ENCODE measurements around the gene GNPTAB. TPM values are rescaled to one million over a fixed set of nuclear protein-coding genes. Genes with fewer than 3 reads are reported as not detected.

Gene GNPTAB
- total RNA-seq, 5 donors from 2014 or later (not counting 1 experiment from before 2014, with no cell fraction given) = 44.9 to 66.8 (median 57.0) TPM

DNA sequence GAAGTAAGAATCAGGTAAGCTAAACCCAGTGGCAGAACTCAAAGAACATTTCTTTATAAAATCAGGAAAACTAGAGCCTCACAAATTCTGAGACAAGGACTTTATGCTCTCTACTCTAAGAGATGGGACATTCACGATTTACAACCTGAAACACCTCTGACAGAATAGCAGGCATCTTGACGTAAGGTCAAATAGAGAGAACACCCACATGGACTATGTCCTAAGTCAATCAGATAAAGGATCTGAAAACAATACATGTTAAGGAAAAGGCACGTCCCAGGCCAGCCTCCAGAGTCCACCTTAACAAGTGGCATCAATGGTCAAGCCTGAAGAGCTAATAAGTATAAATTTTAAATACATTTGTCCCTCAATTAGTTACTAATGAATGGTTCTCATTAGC lies 51.6 kb downstream of the GNPTAB start:
- WGBS (ENCODE audit: insufficient coverage) = 100% methylated on average over 1 of the region's 3 CpGs
- H3K27ac Mint-ChIP-seq = peak overlapping the region in 1 of 2 donors; percentile 34

DNA sequence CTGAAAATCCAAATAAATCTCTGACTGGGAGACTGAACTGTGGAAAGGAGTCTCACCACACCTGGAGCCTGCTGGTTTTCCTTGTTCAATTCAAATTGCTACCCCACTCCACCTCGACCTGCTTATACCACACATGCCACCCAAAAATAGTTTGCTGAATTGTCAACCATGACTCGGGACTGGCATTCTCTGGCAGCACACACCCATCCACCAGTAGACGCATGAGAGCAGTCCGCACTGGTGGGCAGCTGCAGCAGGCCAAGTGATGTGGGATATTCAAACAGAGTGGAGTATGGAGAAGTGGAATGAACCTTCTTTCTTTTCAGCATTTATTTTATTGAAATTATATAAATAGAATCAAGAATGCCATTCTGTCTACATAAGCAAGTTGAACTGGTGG lies 52.8 kb downstream of the GNPTAB start:
- CTCF ChIA-PET = interaction anchor here (0.6 to 3.2 kb wide), 7 partner anchors 16 to 275 kb away, joined by 3 to 16 read pairs (median 4); no protein-coding TSS in a partner anchor
- Histone ChIP-seq H3K36me3 (ENCODE audit: control insufficient read depth in 2 of 2, extremely low read depth in 1 of 2, insufficient read depth in 1 of 2, low read length in 1 of 2) (peaks cover 8 to 38% of the 10 kb centered on the region in 2 donors), H3K4me1 (ENCODE audit: control insufficient read depth in 1 of 2, extremely low read depth in 1 of 2, insufficient read depth in 2 of 2, low read length in 2 of 2) (no peaks in the 10 kb centered on the region), H3K4me3 (ENCODE audit: control insufficient read depth in 1 of 2, extremely low read depth in 1 of 2, low read length in 1 of 2) (no peak overlapping the region), H3K27ac (ENCODE audit: low read length) (no peak overlapping the region), H3K9me3 (no peaks in the 10 kb centered on the region), H3K27me3 (replicated peaks in 1 of 2; ENCODE audit: control insufficient read depth in 2 of 2, extremely low read depth in 1 of 2, insufficient read depth in 2 of 2, low read length in 1 of 2) (no peaks in the 10 kb centered on the region)
- no peaks in the 10 kb centered on the region for H3K9me3 Mint-ChIP-seq
- POLR2A ChIA-PET = no interaction called here
- no peak for ATAC-seq (replicated peaks in 1 of 4)
- no peaks in the 10 kb centered on the region for H3K27me3 Mint-ChIP-seq
- DNase-seq = no peak
- H3K4me3 Mint-ChIP-seq = no peak overlapping the region
- peaks cover 2 to 13% (median 13%) of the 10 kb centered on the region in 3 donors for H3K4me1 Mint-ChIP-seq
- peaks cover 19% of the 10 kb centered on the region for H3K36me3 Mint-ChIP-seq
- no CpG with 5 or more reads among the region's 4 CpGs for WGBS (ENCODE audit: insufficient coverage)
- H3K27ac Mint-ChIP-seq = peak overlapping the region in 1 of 2 donors; percentile 18

More for the DNA sequence above, 51.6 kb downstream of the GNPTAB start:
- peaks cover 18% of the 10 kb centered on the region for H3K36me3 Mint-ChIP-seq
- Histone ChIP-seq H3K27ac (ENCODE audit: low read length) (no peak overlapping the region), H3K36me3 (ENCODE audit: control insufficient read depth in 2 of 2, extremely low read depth in 1 of 2, insufficient read depth in 1 of 2, low read length in 1 of 2) (peaks cover 8 to 40% of the 10 kb centered on the region in 2 donors), H3K4me3 (ENCODE audit: control insufficient read depth in 1 of 2, extremely low read depth in 1 of 2, low read length in 1 of 2) (no peak overlapping the region), H3K27me3 (replicated peaks in 1 of 2; ENCODE audit: control insufficient read depth in 2 of 2, extremely low read depth in 1 of 2, insufficient read depth in 2 of 2, low read length in 1 of 2) (no peaks in the 10 kb centered on the region), H3K4me1 (ENCODE audit: control insufficient read depth in 1 of 2, extremely low read depth in 1 of 2, insufficient read depth in 2 of 2, low read length in 2 of 2) (no peaks in the 10 kb centered on the region), H3K9me3 (no peaks in the 10 kb centered on the region)
- no peak overlapping the region for H3K4me3 Mint-ChIP-seq
- ChIA-PET CTCF (interaction anchor here (0.6 to 3.2 kb wide), 6 partner anchors 11 to 122 kb away, joined by 3 to 19 read pairs (median 6); partner anchors contain the start of gene GNPTAB (in 1 of the 2)), POLR2A (no interaction called here)
- H3K9me3 Mint-ChIP-seq = no peaks in the 10 kb centered on the region
- ATAC-seq (replicated peaks in 1 of 4) = no peak
- H3K4me1 Mint-ChIP-seq = peaks cover 2 to 8% (median 6%) of the 10 kb centered on the region in 3 donors
- DNase-seq = no peak
- no peaks in the 10 kb centered on the region for H3K27me3 Mint-ChIP-seq

DNA sequence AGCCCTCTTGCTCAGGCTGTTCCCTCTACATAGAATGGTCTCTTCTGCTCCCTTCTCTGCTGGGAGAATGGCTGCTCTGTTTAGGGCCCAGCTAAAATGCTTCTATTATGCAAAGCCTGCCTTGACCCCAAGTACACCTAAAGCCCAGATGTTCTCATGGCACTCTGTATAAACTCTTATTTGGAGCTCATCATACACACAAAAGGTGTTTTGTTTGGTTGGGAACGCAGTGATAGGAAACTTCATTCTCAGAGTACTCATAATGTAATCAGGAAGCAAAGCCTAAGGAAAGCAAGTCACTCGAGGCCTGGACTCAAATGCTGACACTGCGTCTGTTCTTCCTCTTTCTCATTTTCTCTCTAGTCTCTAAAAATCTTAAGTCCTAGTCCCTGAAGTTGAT lies 53.3 kb downstream of the GNPTAB start:
- CTCF ChIA-PET = interaction anchor here (0.6 to 3.2 kb wide), 6 partner anchors 16 to 144 kb away, joined by 3 to 16 read pairs (median 4); no protein-coding TSS in a partner anchor
- ATAC-seq (replicated peaks in 1 of 4) = no peak
- H3K27me3 Mint-ChIP-seq = no peaks in the 10 kb centered on the region

DNA sequence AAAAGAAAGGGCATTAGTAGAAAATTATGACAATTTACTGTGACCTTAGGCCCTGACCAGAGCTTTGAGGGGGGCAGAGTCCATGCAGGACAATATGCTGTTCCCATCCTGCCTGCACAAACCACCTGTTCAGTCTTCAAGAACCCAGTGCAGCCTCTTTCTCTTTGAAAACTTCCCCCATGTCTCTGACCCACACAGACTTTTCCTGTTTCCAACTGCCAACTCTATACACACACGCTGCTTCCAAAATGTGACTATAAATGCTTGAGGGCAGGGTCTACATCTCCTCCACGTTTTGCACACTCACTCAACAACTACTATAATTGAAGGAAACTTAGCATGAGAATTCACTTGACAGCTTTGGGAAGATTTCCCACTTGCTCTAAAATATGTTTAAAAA lies 54.9 kb downstream of the GNPTAB start:
- Mint-ChIP-seq H3K4me3 (no peak overlapping the region), H3K4me1 (peaks cover 0 to 9% (median 8%) of the 10 kb centered on the region in 3 donors), H3K27me3 (no peaks in the 10 kb centered on the region), H3K9me3 (no peaks in the 10 kb centered on the region), H3K36me3 (peaks cover 15% of the 10 kb centered on the region), H3K27ac (peak overlapping the region in 1 of 2 donors; percentile 41)
- H3K27me3 ChIP-seq (replicated peaks in 1 of 2; ENCODE audit: control insufficient read depth in 2 of 2, extremely low read depth in 1 of 2, insufficient read depth in 2 of 2, low read length in 1 of 2) = no peaks in the 10 kb centered on the region
- peaks cover 5 to 35% of the 10 kb centered on the region in 2 donors for H3K36me3 ChIP-seq (ENCODE audit: control insufficient read depth in 2 of 2, extremely low read depth in 1 of 2, insufficient read depth in 1 of 2, low read length in 1 of 2)
- ChIA-PET CTCF (interaction anchor here (1.2 to 3.2 kb wide), 3 partner anchors 49 to 63 kb away, joined by 3 to 16 read pairs (median 3); no protein-coding TSS in a partner anchor), POLR2A (interaction anchor here in 1 of 2 donors (0.6 kb wide), 1 partner anchor 99 kb away, joined by 3 read pairs; no protein-coding TSS in a partner anchor)
- WGBS (ENCODE audit: insufficient coverage) = 86% methylated on average over 1 of the region's 2 CpGs
- ATAC-seq (replicated peaks in 1 of 4) (no peak), DNase-seq (no peak)
- H3K9me3 ChIP-seq = no peaks in the 10 kb centered on the region
- H3K4me3 ChIP-seq (ENCODE audit: control insufficient read depth in 1 of 2, extremely low read depth in 1 of 2, low read length in 1 of 2) = no peak overlapping the region
- H3K27ac ChIP-seq (ENCODE audit: low read length) = no peak overlapping the region
- no peaks in the 10 kb centered on the region for H3K4me1 ChIP-seq (ENCODE audit: control insufficient read depth in 1 of 2, extremely low read depth in 1 of 2, insufficient read depth in 2 of 2, low read length in 2 of 2)

More for the DNA sequence above, 53.3 kb downstream of the GNPTAB start:
- H3K4me3 ChIP-seq (ENCODE audit: control insufficient read depth in 1 of 2, extremely low read depth in 1 of 2, low read length in 1 of 2) = no peak overlapping the region
- DNase-seq = no peak
- POLR2A ChIA-PET = no interaction called here
- H3K36me3 Mint-ChIP-seq = peaks cover 16% of the 10 kb centered on the region
- peaks cover 2 to 13% (median 10%) of the 10 kb centered on the region in 3 donors for H3K4me1 Mint-ChIP-seq
- peak overlapping the region in 1 of 2 donors; percentile 35 for H3K27ac Mint-ChIP-seq
- H3K9me3 Mint-ChIP-seq = no peaks in the 10 kb centered on the region
- H3K27me3 ChIP-seq (replicated peaks in 1 of 2; ENCODE audit: control insufficient read depth in 2 of 2, extremely low read depth in 1 of 2, insufficient read depth in 2 of 2, low read length in 1 of 2) = no peaks in the 10 kb centered on the region
- no peak overlapping the region for H3K27ac ChIP-seq (ENCODE audit: low read length)
- H3K4me1 ChIP-seq (ENCODE audit: control insufficient read depth in 1 of 2, extremely low read depth in 1 of 2, insufficient read depth in 2 of 2, low read length in 2 of 2) = no peaks in the 10 kb centered on the region
- WGBS (ENCODE audit: insufficient coverage) = no CpG with 5 or more reads among the region's 3 CpGs
- H3K36me3 ChIP-seq (ENCODE audit: control insufficient read depth in 2 of 2, extremely low read depth in 1 of 2, insufficient read depth in 1 of 2, low read length in 1 of 2) = peaks cover 8 to 35% of the 10 kb centered on the region in 2 donors
- H3K9me3 ChIP-seq = no peaks in the 10 kb centered on the region
- H3K4me3 Mint-ChIP-seq = no peak overlapping the region

DNA sequence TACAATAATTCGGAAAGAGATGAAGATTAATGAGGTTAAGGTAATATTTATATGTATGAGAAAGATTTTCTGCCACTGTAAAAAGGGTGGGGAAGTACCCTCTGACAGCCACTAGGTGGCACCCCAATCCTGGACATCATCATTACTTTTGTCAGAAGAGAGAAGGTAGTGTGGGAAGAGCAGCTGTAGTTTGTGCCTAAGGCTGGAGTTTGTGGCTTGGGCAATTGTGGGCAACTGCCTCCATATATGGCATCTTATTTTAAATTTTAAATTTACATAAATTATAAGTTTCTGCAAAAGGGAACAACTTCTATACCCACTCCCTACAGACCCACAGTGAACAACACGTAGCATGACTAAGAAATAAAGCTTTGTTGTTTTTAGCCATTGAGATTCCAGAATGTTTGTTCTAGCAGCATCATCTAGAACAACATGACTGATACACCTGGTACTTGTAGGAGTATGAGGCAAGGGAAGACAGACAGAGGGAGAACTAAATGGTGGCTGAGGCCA lies 57.1 kb downstream of the GNPTAB start:
- Mint-ChIP-seq H3K4me1 (peaks cover 0 to 7% (median 5%) of the 10 kb centered on the region in 3 donors), H3K27ac (no peak overlapping the region), H3K9me3 (no peaks in the 10 kb centered on the region), H3K4me3 (no peak overlapping the region), H3K27me3 (no peaks in the 10 kb centered on the region), H3K36me3 (peaks cover 20% of the 10 kb centered on the region)
- POLR2A ChIA-PET = interaction anchor here in 1 of 2 donors (1.1 kb wide), 1 partner anchor 65 kb away, joined by 6 read pairs; no protein-coding TSS in a partner anchor
- CTCF ChIA-PET = interaction anchor here (0.5 to 3.0 kb wide), 22 partner anchors 12 to 113 kb away, joined by 3 to 62 read pairs (median 6); partner anchors contain the start of gene GNPTAB (in 2 of the 2)
- H3K36me3 ChIP-seq (ENCODE audit: control insufficient read depth in 2 of 2, extremely low read depth in 1 of 2, insufficient read depth in 1 of 2, low read length in 1 of 2) = peaks cover 11 to 41% of the 10 kb centered on the region in 2 donors
- H3K4me1 ChIP-seq (ENCODE audit: control insufficient read depth in 1 of 2, extremely low read depth in 1 of 2, insufficient read depth in 2 of 2, low read length in 2 of 2) = no peaks in the 10 kb centered on the region
- no peak overlapping the region for H3K27ac ChIP-seq (ENCODE audit: low read length)
- H3K27me3 ChIP-seq (replicated peaks in 1 of 2; ENCODE audit: control insufficient read depth in 2 of 2, extremely low read depth in 1 of 2, insufficient read depth in 2 of 2, low read length in 1 of 2) = no peaks in the 10 kb centered on the region
- H3K4me3 ChIP-seq (ENCODE audit: control insufficient read depth in 1 of 2, extremely low read depth in 1 of 2, low read length in 1 of 2) = no peak overlapping the region
- ATAC-seq (replicated peaks in 1 of 4) (peak; percentile 84 to 94 (median 90)), DNase-seq (peak; percentile 32 to 85 (median 60))
- WGBS (ENCODE audit: insufficient coverage) = no CpG with 5 or more reads among the region's 2 CpGs
- no peaks in the 10 kb centered on the region for H3K9me3 ChIP-seq

DNA sequence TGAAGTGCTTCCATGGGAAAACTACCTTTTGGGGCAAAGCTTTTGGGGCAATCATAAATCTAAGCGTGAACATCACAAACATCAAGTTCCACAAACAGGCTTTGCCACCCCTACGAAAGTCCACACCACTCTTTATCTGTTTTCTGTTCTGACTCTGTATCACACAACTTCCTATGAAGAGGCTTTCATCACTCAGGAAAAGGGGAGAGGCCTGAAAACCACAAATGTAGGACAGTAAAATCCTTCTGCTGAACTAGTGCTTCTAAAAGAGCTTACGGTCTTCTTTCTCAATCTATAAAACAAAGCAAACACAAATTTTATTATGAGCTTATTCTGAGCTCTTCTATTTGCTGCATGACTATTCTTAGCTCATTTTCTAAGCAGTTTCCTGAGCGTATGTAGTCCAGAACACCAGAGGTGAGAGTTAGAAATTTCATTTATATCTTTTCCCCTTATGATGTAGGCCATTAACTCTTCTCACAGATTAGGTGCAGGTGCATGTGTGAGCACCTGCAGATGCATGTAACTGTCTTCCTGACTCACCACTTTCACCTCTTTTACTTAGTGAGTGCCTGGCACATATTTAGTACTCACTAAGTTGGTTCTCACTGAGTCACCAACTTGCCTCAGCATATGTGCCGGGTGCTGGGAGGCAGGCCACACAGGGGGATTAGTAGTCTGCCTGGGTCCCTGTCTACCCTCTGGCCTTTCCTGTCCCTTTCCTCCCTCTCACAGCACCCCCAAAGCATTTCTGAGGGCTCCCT lies 58.6 kb downstream of the GNPTAB start:
- no peak overlapping the region for H3K4me3 Mint-ChIP-seq
- H3K27ac Mint-ChIP-seq = no peak overlapping the region
- H3K36me3 ChIP-seq (ENCODE audit: control insufficient read depth in 2 of 2, extremely low read depth in 1 of 2, insufficient read depth in 1 of 2, low read length in 1 of 2) = peaks cover 9 to 46% of the 10 kb centered on the region in 2 donors
- H3K36me3 Mint-ChIP-seq = peaks cover 20% of the 10 kb centered on the region
- H3K4me1 ChIP-seq (ENCODE audit: control insufficient read depth in 1 of 2, extremely low read depth in 1 of 2, insufficient read depth in 2 of 2, low read length in 2 of 2) = no peaks in the 10 kb centered on the region
- POLR2A ChIA-PET = interaction anchor here in 1 of 2 donors (0.7 kb wide), 1 partner anchor 67 kb away, joined by 3 read pairs; no protein-coding TSS in a partner anchor
- no peak overlapping the region for H3K4me3 ChIP-seq (ENCODE audit: control insufficient read depth in 1 of 2, extremely low read depth in 1 of 2, low read length in 1 of 2)
- DNase-seq = no peak
- no peaks in the 10 kb centered on the region for H3K27me3 ChIP-seq (replicated peaks in 1 of 2; ENCODE audit: control insufficient read depth in 2 of 2, extremely low read depth in 1 of 2, insufficient read depth in 2 of 2, low read length in 1 of 2)
- CTCF ChIA-PET = interaction anchor here (0.6 to 3.0 kb wide), 12 partner anchors 12 to 71 kb away, joined by 3 to 62 read pairs (median 6); partner anchors contain the start of gene GNPTAB (in 2 of the 2)
- H3K9me3 ChIP-seq = no peaks in the 10 kb centered on the region
- H3K4me1 Mint-ChIP-seq = peaks cover 0 to 7% (median 5%) of the 10 kb centered on the region in 3 donors
- 100% methylated on average over 1 of the region's 5 CpGs for WGBS (ENCODE audit: insufficient coverage)
- no peak overlapping the region for H3K27ac ChIP-seq (ENCODE audit: low read length)
- no peak for ATAC-seq (replicated peaks in 1 of 4)
- no peaks in the 10 kb centered on the region for H3K27me3 Mint-ChIP-seq
- no peaks in the 10 kb centered on the region for H3K9me3 Mint-ChIP-seq

Measured in T-cell (primary cell).